Stimulated activated CD4-positive, alpha-beta T cell treated with anti-CD3 and anti-CD28 coated beads, Interleukin-15, amount 100 ng/mL, for 24 hours (primary cell): ENCODE measurements around the gene CREB3L4.
"Not testable (repeated sequence)": the region's sequence is repeated elsewhere in the genome, so short reads cannot be mapped to it uniquely, and the experiment has no call there.

ENCODE experiments used
- DNase-seq: peaks from one replicate; pipeline ENCODE4 v3.0.0-alpha.2; 2020

CREB3L4 gene

GRCh38 chr1:153960206-153960605, 7.5 kb upstream of the CREB3L4 start:
- DNase-seq = no peak

GRCh38 chr1:153961421-153961820, 6.3 kb upstream of the CREB3L4 start:
- no peak for DNase-seq

- no peak for DNase-seq
These were observed 5.3 kb upstream of the CREB3L4 start for GRCh38 chr1:153962088-153963029.

- DNase-seq = peak; percentile 98
These were observed 4.5 kb upstream of the CREB3L4 start, which contains the start of gene SLC39A1 for GRCh38 chr1:153963030-153963849. Gene SLC39A1, minus strand, starts transcription at chr1:153963537. Its CDS starts 822 bp downstream, at chr1:153962715.

GRCh38 chr1:153963850-153964331, 3.8 kb upstream of the CREB3L4 start:
- peak; percentile 42 for DNase-seq

- no peak for DNase-seq
These were observed 280 bp downstream of the CREB3L4 start for GRCh38 chr1:153968000-153968363.

GRCh38 chr1:153968408-153968807, 706 bp downstream of the CREB3L4 start:
- DNase-seq = no peak

- no peak for DNase-seq
These were observed 1.3 kb downstream of the CREB3L4 start for GRCh38 chr1:153968972-153969371.

GRCh38 chr1:153970346-153970745, 2.6 kb downstream of the CREB3L4 start:
- DNase-seq = no peak

- no peak for DNase-seq
These were observed 5.4 kb downstream of the CREB3L4 start for GRCh38 chr1:153973071-153973470.

- DNase-seq = no peak
These were observed 5.8 kb downstream of the CREB3L4 start for GRCh38 chr1:153973525-153973924.

GRCh38 chr1:153976819-153977249, 9.1 kb downstream of the CREB3L4 start:
- no peak for DNase-seq

GRCh38 chr1:153977250-153978240, 9.8 kb downstream of the CREB3L4 start, which contains the start of gene JTB:
Gene JTB, minus strand, starts transcription at chr1:153977674. Its CDS starts 422 bp downstream, at chr1:153977252.
- DNase-seq = peak; percentile 93

GRCh38 chr1:153978274-153978909, 10.7 kb downstream of the CREB3L4 start:
- DNase-seq = no peak

- not testable (repeated sequence) for DNase-seq
These were observed 11.4 kb downstream of the CREB3L4 start for GRCh38 chr1:153979091-153979490.

GRCh38 chr1:153981735-153982134, 14.0 kb downstream of the CREB3L4 start:
- not testable (repeated sequence) for DNase-seq

GRCh38 chr1:153984123-153984894, 16.6 kb downstream of the CREB3L4 start:
- DNase-seq = no peak

- DNase-seq = peak; percentile 70
These were observed 17.7 kb downstream of the CREB3L4 start for GRCh38 chr1:153985341-153985912.

GRCh38 chr1:153985941-153986761, 18.4 kb downstream of the CREB3L4 start, which contains the start of gene RAB13:
Gene RAB13, minus strand, starts transcription at chr1:153986339. Its CDS starts 103 bp downstream, at chr1:153986236.
- DNase-seq = no peak
